Ishikawa (cell line): ENCODE results near the gene ALOX5AP.

Experiments
- CEBPB ChIP-seq: IDR thresholded peaks from 2 replicates; pipeline ENCODE4 v1.6.1; 2012
- CREB1 ChIP-seq: IDR thresholded peaks from 2 replicates; pipeline ENCODE4 v1.6.1; 2012; ENCODE audit warnings: low read depth
- EGR1 ChIP-seq: IDR thresholded peaks from 2 replicates; pipeline ENCODE4 v1.6.1; 2012
- EP300 ChIP-seq: IDR thresholded peaks from 2 replicates; pipeline ENCODE4 v1.6.1; 2012; ENCODE audit warnings: borderline replicate concordance
- MAX ChIP-seq: IDR thresholded peaks from 2 replicates; pipeline ENCODE4 v1.6.1; 2012
- NFIC ChIP-seq: IDR thresholded peaks from 2 replicates; pipeline ENCODE4 v1.6.1; 2012
- RAD21 ChIP-seq: IDR thresholded peaks from 2 replicates; pipeline ENCODE4 v1.6.1; 2012; ENCODE audit warnings: low read depth
- REST ChIP-seq: IDR thresholded peaks from 2 replicates; pipeline ENCODE4 v1.6.1; 2012; ENCODE audit warnings: low read depth, mild to moderate bottlenecking
- TAF1 ChIP-seq: IDR thresholded peaks from 2 replicates; pipeline ENCODE4 v1.6.1; 2012; ENCODE audit warnings: low read depth, mild to moderate bottlenecking
- TCF12 ChIP-seq: IDR thresholded peaks from 2 replicates; pipeline ENCODE4 v1.6.1; 2012; ENCODE audit warnings: low read depth
- TEAD4 ChIP-seq: IDR thresholded peaks from 2 replicates; pipeline ENCODE4 v1.6.1; 2012
- USF1 ChIP-seq: IDR thresholded peaks from 2 replicates; pipeline ENCODE4 v1.6.1; 2012
- YY1 ChIP-seq: IDR thresholded peaks from 2 replicates; pipeline ENCODE4 v1.6.1; 2012; ENCODE audit warnings: low read depth
- ZBTB7A ChIP-seq: IDR thresholded peaks from 2 replicates; pipeline ENCODE4 v1.6.1; 2012; ENCODE audit warnings: low read depth

The ALOX5AP gene

DNA sequence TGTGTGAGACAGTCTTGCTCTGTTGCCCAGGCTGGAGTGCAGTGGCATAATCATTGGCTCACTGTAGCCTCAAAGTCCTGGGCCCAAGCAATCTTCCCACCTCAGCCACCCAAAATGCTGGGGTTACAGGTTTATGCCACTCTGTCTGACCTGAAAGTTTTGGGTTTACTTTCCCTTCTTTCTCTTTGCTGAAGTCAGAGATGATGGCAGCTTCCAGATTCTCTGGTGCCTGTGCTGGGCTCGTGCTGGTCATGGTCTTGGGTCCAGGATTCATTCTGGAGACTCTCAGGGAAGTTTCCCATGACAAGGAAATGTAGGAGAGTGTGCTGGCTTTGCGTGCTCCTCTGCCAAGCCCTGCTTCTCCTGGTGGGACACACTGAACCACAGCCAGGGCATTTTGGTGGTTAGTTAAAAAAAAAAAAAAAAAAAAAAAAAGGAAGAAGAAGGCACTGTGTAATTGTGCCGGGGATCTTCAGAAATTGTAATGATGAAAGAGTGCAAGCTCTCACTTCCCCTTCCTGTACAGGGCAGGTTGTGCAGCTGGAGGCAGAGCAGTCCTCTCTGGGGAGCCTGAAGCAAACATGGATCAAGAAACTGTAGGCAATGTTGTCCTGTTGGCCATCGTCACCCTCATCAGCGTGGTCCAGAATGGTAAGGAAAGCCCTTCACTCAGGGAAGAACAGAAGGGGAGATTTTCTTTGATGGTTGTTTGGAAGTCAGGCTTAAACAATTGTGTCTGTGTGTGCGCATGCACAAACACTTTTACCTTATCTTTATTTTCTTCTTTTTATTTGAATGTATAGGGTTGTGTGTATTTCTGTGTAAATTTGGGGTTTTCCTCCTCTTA, at the start of gene ALOX5AP:
Gene ALOX5AP, plus strand, starts transcription at position 519 of the 847 bp plus-strand sequence. Its CDS starts 63 bp downstream, at position 582.
- no peak for TF ChIP-seq MAX
- TF ChIP-seq YY1 = no peak
- TF ChIP-seq CREB1 = no peak
- no peak for TF ChIP-seq USF1
- no peak for TF ChIP-seq TEAD4
- no peak for TF ChIP-seq ZBTB7A

DNA sequence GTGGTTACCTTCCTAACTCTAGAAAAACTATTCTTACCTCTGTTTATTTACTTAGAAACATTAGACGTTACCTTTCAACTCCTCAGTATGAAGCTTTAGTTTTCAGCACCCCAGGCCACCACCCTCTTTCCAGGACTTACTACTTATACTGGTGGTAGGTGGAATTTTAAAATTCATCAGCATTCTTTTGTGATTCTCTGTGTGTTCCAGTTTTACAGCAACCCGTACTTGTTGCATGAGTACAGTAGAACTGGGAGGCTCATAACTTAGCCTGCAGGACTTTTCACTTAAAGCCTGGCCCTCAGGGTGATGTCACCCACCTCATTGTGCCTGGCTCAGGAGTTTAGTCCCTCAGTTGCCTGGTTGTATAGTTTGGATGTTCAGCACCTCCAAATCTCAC, 49.4 kb upstream of the ALOX5AP start:
- no peak for TF ChIP-seq EGR1
- no peak for TF ChIP-seq RAD21
- TF ChIP-seq CEBPB = no peak
- TF ChIP-seq REST = no peak
- no peak for TF ChIP-seq TEAD4
- TF ChIP-seq NFIC = no peak

- TF ChIP-seq YY1 = no peak
- no peak for TF ChIP-seq CEBPB
Measured at GRCh38 chr13:30687601-30688000, 47.7 kb upstream of the ALOX5AP start.

GRCh38 chr13:30689752-30690151, 45.6 kb upstream of the ALOX5AP start:
- no peak for TF ChIP-seq TCF12
- no peak for TF ChIP-seq YY1
- no peak for TF ChIP-seq NFIC
- no peak for TF ChIP-seq REST
- no peak for TF ChIP-seq EGR1

DNA sequence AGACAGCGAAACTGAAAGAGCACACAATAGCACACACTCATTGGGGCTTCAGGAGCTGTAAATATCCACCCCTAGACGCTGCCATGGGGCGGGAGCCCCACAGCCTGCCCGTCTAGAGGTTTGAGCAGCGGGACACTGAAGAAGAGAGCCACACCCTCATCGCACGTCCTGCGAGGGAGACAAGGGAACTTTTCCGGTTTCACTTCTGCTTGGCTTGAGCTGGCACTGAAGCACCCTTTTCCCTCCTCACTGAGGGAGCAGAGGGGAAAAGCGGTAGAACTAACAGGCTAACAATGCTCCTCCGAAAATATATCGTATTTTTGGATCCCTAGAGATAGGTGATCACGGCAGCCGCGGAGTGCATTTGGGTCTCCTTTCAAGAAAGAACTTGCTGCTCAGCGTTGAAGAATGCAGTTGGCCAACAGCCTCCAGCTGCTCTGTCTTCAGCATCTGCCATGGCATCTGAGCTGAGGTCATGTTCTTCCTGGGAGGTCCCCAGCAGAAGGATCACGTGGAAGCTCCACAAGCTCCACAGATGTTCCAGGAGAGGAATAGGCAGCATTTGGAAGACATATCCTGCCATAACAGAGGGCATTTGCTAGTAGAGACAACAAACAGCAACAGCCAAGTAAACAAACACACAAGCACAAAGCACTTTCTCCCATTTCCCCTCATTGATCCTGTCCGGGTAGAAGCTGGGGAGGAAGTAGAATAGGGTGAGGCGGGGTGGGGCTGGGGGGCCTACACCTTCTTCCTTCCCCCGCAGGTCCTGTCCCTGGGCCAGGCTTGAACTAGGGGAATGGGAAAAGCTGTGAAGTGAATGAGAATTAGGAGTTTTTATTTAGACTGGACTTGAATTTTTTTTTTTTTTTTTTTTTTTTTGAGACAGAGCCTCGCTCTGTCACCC, 44.8 kb upstream of the ALOX5AP start:
- TF ChIP-seq USF1 = peak; percentile 29; the same call in 1 of the 2 replicates
- TF ChIP-seq ZBTB7A = no peak
- TF ChIP-seq YY1 = no peak

DNA sequence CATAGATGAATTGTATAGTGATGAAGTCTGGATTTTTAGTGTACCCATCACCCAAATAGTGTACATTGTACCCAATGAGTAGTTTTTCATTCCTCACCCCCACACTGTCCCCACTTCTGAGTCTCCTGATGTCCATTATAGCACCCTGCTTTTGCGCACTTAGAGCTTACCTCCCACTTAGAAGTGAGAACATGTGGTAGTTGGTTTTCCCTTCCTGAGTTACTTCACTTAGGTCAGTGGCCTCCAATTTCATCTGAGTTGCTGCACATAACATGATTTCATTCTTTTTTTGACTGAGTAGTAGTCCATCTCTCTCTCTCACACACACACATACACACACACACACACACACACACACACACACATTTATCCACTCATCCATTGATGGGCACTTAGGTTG, 43.2 kb upstream of the ALOX5AP start:
- TF ChIP-seq CEBPB (no peak), TEAD4 (no peak), RAD21 (no peak), YY1 (no peak), USF1 (no peak), ZBTB7A (no peak), MAX (no peak), TAF1 (no peak), NFIC (no peak), TCF12 (no peak), EP300 (no peak), REST (no peak)
